GM21423 (cell line): Measurements from ENCODE around the gene CSKMT.
"Not testable (repeated sequence)": the region's sequence is repeated elsewhere in the genome, so short reads cannot be mapped to it uniquely, and the experiment has no call there.

Experiments
- ATAC-seq: cut with Tn5 transposase; IDR thresholded peaks from one replicate; pipeline ENCODE4 v1.9.1; 2021; ENCODE audit warnings: mild to moderate bottlenecking, moderate library complexity; ENCODE audit not compliant: unreplicated experiment

The CSKMT gene, protein sequence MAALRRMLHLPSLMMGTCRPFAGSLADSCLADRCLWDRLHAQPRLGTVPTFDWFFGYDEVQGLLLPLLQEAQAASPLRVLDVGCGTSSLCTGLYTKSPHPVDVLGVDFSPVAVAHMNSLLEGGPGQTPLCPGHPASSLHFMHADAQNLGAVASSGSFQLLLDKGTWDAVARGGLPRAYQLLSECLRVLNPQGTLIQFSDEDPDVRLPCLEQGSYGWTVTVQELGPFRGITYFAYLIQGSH

DNA sequence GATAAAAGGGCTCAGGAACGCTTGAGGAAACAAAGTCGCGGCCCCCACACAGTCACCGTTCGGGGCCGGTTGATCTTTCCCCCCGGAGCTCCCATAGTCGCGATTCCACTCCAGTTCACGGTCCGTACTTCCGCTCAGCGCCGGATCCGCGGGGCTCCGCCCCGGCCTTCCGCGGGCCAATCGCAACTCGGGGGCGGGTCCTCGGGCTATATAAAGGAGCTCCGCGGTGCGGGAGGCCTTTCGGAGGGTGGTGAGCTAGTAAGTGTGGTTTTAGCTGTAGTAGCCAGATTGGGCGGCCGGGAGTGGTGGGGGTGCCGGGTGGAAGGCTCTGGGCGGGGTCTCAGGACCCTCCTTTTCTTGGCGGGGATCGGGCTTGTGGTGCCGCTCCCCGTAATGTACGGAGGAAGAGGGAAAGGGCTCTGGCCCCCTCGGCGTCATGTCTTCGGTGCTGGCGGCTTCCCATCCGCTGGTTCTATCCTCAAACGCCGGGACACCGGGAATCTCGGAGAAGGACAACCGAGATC is at the start of gene CSKMT, which contains the start of gene C11orf98:
Gene CSKMT, plus strand, starts transcription at position 238 of the 524 bp plus-strand sequence. CDS start 568 bp downstream, outside the sequence.
Gene C11orf98, minus strand, starts transcription at position 136 of the 524 bp plus-strand sequence. Its CDS starts 41 bp downstream, at position 95.
- peak; percentile 86 for ATAC-seq

DNA sequence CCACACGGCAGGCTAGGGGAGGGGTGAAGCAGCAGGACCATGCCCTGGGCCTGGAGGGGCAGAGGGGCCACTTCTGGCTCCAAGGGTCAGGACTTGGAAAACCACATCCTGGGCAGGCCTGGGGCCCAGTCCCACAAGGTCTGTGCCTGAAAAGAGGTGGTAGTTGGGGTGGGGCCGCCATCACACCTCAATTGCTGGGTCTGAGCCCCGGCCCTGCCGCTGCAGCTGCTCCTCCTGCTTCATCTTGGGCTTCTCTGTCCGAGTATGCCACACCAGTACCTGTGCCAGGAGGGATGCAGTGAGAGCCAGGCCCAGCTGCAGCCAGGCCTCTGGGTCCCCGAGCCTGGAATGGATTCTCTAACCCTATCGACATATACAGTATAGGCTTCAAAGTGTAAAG is 49.6 kb upstream of the CSKMT start:
- no peak for ATAC-seq

DNA sequence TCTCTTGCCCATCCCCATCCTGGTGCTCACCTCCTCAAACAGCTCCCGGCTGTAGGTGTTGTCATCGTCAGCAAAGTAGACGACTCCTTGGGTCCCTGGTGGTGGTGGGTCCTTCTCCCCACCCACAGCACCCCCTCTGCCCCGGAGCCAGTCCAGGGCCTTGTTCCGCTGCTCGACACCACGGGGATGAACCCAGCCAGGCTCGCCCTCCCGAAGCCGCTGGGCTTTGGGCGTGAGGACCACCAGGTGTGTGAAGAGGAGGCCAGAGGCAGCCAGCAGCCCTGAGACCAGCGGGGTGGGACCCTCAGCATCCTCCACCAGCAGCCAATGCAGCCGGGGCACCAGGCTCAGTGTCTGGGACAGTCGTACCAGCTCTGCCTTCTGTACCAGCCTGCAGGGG is 48.2 kb upstream of the CSKMT start:
- ATAC-seq: not testable (repeated sequence)

DNA sequence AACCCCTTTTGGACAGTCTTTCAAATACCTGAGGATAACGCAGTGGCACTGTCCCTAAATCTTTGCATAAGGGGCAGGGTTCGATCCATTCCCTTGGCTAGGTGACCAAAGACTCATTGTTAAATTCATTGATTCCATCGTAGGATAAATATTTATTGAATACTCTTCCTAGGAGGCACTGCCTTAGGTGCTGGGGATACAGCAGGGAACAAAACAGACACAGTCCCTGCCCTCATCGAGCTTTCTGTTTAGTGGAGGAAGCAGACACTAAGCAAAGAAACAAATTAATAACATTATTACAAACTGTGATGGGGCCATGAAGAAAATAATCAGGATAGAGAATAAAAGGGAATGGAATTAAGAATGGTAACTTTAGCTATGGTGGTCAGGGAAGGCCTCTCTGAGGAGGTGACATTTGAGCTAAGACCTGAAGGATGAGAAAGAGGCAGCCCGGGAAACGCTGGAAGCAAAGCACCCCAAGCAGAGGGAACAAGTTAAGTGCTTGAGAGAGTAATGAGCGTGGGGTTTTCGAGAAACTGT is 44.0 kb upstream of the CSKMT start:
- ATAC-seq: no peak

DNA sequence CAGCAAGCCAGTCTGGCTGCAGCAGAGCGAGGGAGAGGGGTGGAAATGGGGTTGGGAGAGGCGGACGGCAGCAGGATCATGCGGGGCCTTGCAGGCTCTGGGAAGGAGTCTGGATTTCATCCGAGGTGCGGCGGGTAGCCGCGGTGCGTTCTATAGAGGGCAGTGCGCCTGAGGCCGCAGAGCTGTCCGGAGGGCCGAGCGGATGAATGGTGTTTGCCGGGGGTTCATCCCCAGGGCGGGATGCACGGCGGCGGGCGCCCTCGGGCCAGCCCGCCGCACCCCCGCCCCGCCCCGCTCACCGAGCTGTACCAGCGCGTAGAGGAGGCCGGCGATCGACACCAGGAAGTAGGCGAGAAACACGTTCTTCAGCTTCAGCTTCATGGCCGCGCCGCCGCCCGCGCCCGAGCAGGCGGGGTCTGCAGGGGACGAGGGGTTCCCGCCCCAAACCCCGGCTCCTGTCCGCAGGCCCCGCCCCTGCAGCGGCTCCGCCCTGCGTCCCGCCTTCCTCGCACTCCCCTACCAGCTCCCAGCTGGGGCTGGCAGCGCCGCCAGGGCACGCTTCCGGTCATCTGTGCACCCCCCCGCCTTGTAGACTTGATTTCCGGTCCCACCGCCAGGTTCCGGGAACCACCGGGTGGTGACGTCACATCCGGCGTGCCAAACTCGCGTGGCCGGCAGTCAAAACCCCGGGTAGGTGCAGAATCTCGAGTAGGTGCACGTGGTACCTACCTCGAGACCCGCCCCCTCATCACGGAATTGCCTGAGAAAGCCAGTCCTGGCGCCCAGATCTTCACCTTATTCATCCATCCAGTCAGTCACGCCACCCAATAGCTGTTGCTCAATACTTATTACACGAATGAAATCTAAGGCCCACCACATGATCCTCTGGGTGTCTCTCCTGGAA is 43.3 kb upstream of the CSKMT start, which contains the start of gene B3GAT3:
Gene B3GAT3, minus strand, starts transcription at position 420 of the 904 bp plus-strand sequence. Its CDS starts 39 bp downstream, at position 381.
- ATAC-seq: peak; percentile 91

DNA sequence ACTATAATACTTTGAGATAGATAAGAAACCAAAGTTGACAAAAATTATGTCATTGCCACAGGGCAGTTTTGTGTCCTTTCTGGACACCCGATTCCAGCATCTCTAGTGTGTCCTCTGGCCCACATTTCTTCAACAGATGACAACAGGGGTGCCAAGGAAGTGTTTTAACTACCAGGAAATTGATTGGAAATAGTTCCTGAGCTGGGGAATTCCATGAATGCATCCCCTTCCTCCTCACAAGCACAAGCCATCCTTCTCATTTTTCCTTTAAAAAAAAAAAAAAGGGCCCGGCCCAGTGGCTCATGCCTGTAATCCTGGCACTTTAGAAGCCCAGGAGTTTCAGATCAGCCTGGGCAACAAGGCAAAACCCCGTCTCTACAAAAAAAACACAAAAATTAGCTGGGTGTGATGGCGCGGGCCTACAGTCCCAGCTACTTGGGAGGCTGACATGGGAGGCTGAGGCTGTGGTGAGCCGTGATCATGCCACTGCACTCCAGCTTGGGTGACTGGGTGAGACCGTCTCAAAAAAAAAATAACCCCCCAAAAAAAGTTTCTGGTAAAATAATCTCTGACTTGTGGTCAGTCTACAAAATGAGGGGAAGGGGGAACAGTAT is 42.5 kb upstream of the CSKMT start:
- no peak for ATAC-seq

DNA sequence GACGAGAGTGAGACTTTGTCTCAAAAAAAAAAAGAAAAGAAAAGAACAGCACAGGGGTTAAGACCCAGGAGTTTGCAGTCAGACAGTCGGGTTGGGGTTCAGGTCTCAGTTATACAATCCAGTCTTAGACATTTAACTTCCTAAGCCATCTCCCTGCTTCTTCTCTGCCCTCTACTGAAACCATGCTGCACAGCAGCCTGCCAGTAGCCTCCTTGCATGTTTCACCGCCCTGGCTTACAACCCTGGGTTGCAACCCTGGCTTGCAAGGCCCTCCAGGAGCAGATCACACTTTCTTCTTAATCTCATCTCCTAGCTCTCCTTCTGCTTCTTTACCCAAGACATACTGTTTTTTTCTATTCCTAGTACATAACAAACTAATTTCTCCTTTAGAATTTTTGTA is 37.4 kb upstream of the CSKMT start:
- ATAC-seq: no peak

DNA sequence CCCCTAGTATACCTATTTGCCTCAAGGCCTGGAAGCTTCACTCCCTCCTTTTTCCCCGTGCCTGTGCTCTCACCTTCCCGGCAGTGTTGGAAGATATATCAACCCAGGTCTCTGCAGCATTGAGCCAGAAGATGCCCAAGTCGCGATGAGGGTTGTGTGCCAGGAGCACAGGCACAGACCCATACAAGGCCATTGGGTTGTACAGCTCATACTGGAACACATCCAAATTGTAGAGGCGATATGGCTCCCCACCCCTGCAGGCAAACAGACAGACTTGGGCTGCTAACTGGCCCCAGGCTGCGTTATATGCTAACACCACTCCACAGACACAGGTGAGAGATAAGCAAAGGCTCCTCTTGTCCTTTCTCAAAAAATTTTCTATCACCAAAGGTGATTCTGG is 32.6 kb upstream of the CSKMT start:
- ATAC-seq: no peak

DNA sequence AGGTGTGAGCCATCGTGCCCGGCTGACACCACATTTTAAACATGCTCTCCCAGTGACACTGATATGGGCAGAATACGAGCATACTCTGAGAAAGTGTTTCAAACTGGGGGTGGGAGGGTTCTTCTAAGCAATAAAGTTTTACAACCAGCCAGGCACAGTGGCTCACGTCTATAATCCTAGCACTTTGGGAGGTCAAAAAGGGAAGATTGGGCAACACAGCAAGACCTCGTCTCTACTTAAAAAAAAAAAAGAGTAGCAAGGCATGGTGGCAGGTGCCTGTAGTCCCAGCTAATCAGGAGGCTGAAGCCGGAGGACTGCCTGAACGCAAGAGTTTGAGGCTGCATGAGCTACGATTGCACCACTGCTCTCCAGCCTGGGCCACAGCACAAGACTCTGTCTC is 20.9 kb upstream of the CSKMT start:
- ATAC-seq: no peak

DNA sequence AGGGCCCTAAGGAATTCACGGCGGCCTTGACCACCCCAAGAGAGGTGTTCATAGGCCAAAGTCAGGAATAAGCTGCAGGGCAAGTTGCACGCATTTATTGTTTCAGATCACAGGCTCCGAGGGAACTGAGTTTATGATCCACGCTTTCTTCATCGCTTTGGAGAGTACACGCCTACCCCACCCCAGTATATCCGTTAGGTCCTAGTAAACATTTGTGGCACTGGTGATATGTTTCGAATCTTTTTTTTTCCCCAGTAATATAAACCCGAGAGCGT is 19.5 kb upstream of the CSKMT start:
- ATAC-seq: peak; percentile 2

DNA sequence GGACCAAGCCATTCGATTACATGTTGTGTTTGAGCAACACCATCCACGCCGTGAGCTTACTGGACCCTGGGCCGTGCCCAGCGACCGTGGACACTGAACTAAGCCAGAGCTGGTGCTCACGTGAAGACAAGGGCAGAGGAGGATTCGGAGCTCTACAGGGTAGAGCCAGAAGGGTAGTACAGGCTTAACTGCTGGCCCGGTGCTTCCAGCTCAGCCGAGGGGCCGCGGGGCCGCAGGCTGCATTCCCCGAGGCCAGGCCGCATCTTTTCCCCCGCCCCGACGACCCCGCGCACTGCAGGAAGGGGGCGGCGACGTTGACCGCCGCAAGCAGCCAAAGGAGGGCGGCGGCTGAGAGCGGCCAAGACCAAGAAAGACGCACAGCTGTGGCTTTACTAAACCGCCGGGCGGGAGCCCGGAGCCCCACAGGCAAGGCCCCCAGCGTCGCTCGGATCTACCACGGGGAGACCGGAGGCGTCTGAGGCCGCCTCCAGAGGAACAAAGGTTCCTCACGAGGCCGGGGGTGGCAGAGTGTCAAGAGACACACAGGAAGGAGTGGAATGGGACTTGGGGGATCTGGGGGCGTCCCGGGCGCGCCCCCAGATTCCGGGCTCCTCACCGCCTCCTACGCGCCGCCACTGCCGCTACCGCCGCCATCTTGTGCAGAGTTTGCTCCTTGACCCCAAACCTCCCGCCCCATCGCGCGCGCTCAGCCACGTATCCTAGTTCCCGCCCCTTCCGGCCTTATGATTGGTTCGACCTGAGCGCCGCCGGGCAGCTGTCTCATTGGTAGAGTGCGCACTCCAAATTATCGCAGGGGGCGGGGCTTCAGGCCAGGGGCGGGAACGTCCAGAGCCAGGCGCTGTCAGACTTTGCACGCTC is 18.9 kb upstream of the CSKMT start, which contains the start of gene GANAB:
Gene GANAB, minus strand, starts transcription at position 668 of the 879 bp plus-strand sequence. Its CDS starts 14 bp downstream, at position 654.
- ATAC-seq: peak; percentile 94

DNA sequence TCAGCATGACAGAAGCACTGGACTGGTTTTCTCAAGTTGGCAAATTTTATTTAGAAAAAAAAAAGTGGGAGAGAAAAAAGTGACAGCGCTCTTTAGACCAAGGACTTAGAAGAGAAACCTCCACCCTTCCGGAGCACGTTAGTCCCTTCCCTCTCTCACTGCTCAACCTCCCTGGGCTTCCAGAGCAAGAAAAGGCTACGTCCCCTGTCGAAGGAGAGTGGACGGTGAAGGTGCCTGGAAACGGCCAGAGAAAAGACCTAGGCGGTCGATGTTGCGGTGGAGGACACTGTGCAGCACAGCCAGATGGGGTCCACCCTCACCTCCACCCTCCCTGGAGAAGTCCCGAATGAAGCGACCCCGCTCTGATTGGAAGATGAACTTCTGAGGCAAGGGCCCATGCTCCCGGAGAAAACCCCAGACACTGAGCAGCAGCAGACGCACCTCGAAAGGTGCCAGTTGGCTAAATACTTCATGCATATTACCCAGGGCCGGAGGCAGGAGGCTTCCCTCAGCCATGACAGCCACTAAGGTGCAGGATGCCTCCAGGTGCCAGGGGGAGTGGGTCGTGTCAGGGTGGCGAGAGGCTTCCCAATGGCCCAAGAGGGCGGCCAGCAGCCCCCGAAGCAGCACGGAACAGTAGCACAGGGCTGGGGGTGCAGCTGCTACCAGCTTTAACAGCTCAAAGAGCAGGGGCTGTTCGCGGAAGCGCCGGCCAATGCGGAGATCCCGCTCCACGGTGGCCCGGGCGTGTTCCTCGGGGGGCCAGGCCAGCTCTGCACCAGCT is 18.1 kb upstream of the CSKMT start:
- ATAC-seq: no peak

DNA sequence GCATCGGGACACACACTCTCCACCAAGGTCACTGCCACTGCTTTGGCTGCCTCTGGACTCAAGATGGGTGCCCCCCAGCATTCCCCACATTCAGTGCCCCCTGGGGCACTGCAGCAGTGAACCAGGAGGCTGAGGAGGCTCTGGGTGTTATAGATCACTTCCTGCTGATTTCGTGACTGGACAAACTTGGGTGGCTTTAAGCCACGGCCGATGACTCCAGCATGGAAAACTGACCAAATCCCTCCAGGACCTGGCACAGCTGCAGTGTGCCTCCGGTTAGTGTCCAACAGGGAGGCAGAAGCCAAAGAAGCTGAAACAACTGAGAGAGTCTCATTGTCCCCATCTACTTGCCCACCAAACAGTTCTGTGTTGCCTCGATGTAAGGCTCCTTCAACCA is 17.5 kb upstream of the CSKMT start:
- ATAC-seq: no peak

DNA sequence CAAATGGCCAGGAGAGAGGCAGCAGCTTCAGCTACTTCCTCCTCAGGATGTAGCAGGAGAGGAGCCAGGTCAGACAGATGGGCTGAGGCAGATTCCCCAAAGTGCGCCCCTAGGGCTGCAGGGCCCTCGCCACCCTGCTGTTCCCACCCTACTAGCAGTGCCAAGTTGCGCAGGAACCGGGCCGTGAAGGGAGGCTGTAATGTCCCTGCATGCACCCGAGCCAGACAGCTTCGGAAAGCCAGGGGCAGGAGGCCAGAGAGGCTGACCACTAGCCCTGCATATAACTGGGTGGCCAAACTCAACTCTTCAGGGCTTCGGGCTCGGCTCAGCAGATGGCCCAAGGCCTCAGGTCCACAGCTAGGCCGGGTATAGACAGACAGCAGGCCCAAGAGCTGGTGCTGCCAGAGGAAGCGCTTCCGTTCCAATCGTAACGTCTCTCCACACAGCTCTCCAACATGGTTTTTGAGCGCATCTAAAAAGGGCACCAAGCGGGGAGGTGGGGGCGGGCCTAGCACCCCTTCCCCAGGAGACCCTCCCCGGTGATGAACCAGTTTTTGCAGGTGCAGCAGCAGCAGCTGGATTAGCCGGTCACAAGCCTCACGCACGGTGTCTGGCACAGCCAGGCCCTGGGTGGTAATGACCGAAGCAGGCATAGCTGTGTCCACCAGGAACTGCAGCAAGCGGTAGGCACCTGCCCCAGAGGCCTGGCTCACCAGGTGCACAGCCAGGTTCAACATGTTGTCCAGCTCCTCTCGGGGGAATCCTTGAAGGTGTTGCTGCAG is 16.7 kb upstream of the CSKMT start:
- ATAC-seq: no peak

DNA sequence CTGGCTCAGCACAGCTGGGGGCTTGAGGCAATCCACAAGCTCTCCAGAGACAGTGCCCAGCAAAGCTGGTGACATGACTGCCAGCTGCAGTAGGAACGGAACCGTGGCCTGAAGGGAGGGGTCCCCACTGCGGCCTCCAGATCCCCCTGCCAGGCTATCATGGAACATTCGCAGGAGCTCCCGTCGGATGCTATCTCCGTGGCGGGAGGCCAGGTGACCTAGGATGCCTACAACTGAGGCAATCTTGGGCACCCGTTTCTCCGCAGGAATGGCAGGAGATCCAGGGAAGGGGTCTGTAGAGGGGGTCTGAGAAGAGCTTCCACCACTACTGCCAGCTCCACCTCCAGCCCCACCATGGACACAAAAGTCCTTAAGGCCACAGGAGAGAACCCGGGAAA is 16.1 kb upstream of the CSKMT start:
- no peak for ATAC-seq

DNA sequence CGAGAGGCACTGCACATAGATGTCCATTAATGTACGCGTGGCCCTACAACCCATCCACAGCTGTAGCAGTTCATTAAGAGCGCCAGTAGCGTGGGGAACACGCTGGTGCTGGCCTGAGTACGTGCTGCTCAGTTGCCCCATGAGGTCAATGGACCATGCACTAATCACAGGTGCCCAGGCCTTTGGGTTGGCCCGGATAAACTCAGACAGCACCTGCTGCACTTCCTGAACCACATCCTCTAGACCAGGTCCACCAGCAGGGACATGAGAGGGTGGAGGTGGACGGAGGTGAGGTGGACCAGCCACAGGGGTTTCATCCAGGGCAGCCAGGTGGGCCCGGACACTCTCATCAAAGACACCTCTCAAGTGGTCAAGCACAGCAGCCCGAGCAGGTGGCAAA is 15.6 kb upstream of the CSKMT start:
- ATAC-seq: no peak

DNA sequence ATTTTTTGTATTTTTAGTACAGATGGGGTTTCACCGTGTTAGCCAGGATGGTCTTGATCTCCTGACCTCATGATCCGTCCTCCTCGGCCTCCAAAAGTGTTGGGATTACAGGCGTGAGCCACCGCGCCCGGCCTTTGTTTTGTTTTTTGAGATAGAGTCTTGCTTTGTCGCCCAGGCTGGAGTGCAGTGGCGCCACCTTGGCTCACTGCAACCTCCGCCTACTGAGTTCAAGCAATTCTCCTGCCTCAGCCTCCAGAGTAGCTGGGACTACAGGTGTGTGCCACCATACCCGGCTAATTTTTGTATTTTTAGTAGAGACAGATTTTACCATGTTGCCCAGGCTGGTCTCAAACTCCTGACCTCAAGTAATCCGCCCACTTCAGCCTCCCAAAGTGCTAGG is 14.8 kb upstream of the CSKMT start:
- ATAC-seq: not testable (repeated sequence)

DNA sequence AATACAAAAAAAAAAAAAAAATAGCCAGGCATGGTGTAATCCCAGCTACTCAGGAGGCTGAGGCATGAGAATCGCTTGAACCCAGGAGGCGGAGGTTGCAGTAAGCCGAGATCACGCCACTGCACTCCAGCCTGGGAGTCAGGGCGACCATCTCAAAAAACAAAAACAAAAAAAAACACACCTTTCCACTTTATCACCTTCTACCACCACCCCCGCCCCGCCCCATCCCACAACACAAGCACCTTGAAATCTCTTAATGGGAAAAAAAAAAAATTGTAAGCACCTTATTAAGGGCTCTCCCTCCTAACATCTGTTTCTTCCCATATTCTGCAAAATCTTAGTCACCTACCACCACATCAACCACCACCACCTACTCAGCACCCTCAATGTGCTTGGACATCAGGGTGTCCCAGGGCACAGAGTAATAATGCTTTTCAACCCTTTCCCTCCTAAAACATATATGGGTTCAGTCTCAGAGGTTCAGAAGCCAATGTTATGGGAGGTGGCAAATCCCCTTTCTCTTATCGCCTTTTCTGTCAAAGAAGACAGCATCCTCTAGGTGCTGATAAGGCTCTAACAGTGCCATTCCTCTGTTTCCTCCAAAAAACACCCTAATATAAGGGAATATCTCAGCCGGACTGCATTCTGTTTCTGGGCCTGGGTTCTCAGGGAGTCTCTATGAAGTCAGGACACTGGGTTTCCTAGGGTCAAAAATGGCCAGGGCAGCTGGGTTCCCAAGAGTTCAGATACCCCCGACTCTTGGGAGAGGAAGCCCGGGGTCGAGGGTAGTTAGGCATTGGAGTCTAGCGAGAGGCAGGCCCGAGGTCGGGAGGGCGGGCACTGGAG is 12.7 kb upstream of the CSKMT start:
- ATAC-seq: peak; percentile 15
